Sigmoid colon (tissue), 7 donors: ENCODE data around the gene FGD1. TPM values are rescaled to one million over a fixed set of nuclear protein-coding genes. Genes with fewer than 3 reads are reported as not detected.

Experiments used
- DNase-seq: peaks from one replicate; pipeline ENCODE4 v3.0.0-alpha.2; 2019
- H3K27ac ChIP-seq, 4 donors: fragments of 200-600 bp; sonication (generic); one replicate each; pipeline ENCODE4 v1.5.1; 2016 to 2019; ENCODE audit warnings: mild to moderate bottlenecking in 1 of 4
- H3K27me3 ChIP-seq, 3 donors: fragments of 200-600 bp; sonication (generic); one replicate each; pipeline ENCODE4 v1.5.1; 2019; ENCODE audit warnings: mild to moderate bottlenecking in 1 of 3
- H3K36me3 ChIP-seq, 4 donors: fragments of 200-600 bp; sonication (generic); one replicate each; pipeline ENCODE4 v1.5.1; 2016 to 2019
- H3K4me1 ChIP-seq, 4 donors: fragments of 200-600 bp; sonication (generic); one replicate each; pipeline ENCODE4 v1.5.1; 2017 to 2019
- H3K4me3 ChIP-seq, 4 donors: fragments of 200-600 bp; sonication (generic); one replicate each; pipeline ENCODE4 v1.5.1; 2017 to 2019; ENCODE audit warnings: mild to moderate bottlenecking in 2 of 4, moderate library complexity in 1 of 4
- H3K9me3 ChIP-seq, 4 donors: fragments of 200-600 bp in 3 of 4; sonication (generic) in 3 of 4; one replicate each; pipeline versions ENCODE4 v1.5.1 to v1.6.1; 2013 to 2019
- CTCF ChIP-seq, 4 experiments: fragments of 450-650 bp in 3 of 4; fragments of 200-600 bp in 1 of 4; IDR thresholded peaks; one replicate each; pipeline ENCODE4 v1.5.1; 2016 to 2019; ENCODE audit warnings: antibody characterized with exemption in 4 of 4, mild to moderate bottlenecking in 3 of 4, moderate library complexity in 2 of 4
- EP300 ChIP-seq, 4 donors: sonication (generic); formaldehyde crosslinking; IDR thresholded peaks; one replicate each; pipeline ENCODE4 v1.6.1; 2017; ENCODE audit warnings: antibody characterized with exemption in 4 of 4
- POLR2A ChIP-seq, 2 donors: fragments of 450-650 bp; IDR thresholded peaks; one replicate each; pipeline ENCODE4 v1.6.1; 2016; ENCODE audit warnings: antibody characterized with exemption in 2 of 2, mild to moderate bottlenecking in 2 of 2, moderate library complexity in 2 of 2
- POLR2AphosphoS5 ChIP-seq, 4 donors: sonication (generic); formaldehyde crosslinking; IDR thresholded peaks; one replicate each; pipeline ENCODE4 v1.6.1; 2017; ENCODE audit warnings: antibody characterized with exemption in 4 of 4
- WGBS, 2 donors: extraction: QIAGEN DNeasy Blood & Tissue Kit; methylation state at CpG; one replicate each; pipeline ENCODE4 v1.1.7; 2013; 5-methylcytosine and 5-hydroxymethylcytosine counted together
- intact Hi-C: fragments of 100-400 bp; cut with DNase I; formaldehyde crosslinking; loops from one replicate; pipeline ENCODE4 v1.15.1; 2023
- polyA plus RNA-seq, 3 donors: library from polyadenylated mRNA; stranded (reverse); fragments of 200-250 nt; gene quantifications; one replicate each; pipeline ENCODE4 v1.2.3, GENCODE V29; 2013
- total RNA-seq, 4 donors: library from RNA; depleted of rRNA; stranded (reverse); fragments of >200 nt; gene quantifications; one replicate each; pipeline ENCODE4 v1.1.0, GENCODE V29; 2016
- donor health status: healthy with polysubstance abuse.
- donor health status: Bipolar disorder and iron deficiency.
- donor health status: healthy.

The FGD1 gene
- total and polyA plus RNA-seq, 7 donors: 0.60 to 9.7 (median 3.2) TPM

DNA sequence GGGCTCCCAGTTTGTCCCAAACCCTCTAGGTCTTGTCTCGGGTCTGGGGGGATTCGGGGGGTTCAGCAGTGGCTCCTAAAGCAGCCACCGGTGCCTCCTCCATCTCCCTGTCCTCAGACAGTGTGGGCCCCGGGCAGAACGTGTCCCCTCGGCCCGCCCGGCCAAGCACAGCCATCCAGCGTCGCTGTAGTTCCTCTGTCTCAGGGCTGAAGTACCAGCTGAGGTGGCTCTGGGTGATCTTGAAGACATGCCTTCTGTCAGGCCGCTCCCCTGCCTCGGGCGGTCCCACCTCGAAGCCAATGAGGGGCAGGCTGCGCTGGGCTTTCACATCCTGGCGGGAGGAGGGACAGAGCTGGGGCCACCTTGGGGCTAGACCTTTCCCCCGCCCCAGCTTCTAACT, 50.0 kb downstream of the FGD1 start:
- no peak for TF ChIP-seq EP300 (IDR thresholded peaks at IDR 0.05)
- no peak for TF ChIP-seq CTCF (IDR thresholded peaks at IDR 0.05)
- TF ChIP-seq POLR2A (IDR thresholded peaks at IDR 0.05): no peak
- TF ChIP-seq POLR2AphosphoS5 (IDR thresholded peaks at IDR 0.05): no peak
- intact Hi-C loops: loop anchor here (10.0 kb wide), 3 partner anchors 89 to 1269 kb away; partner anchors contain the start of genes APEX2, GNL3L and RRAGB
- no peak overlapping the region for H3K4me3 ChIP-seq
- H3K27ac ChIP-seq: no peak overlapping the region
- peaks cover 0 to 10% (median 8%) of the 10 kb centered on the region in 4 donors for H3K4me1 ChIP-seq
- no peaks in the 10 kb centered on the region for H3K27me3 ChIP-seq
- no peaks in the 10 kb centered on the region for H3K9me3 ChIP-seq
- no peak for DNase-seq
- 86 to 89% methylated on average over 17 of the region's 17 CpGs for WGBS, 2 donors
- peaks cover 0 to 19% (median 0%) of the 10 kb centered on the region in 4 donors for H3K36me3 ChIP-seq

DNA sequence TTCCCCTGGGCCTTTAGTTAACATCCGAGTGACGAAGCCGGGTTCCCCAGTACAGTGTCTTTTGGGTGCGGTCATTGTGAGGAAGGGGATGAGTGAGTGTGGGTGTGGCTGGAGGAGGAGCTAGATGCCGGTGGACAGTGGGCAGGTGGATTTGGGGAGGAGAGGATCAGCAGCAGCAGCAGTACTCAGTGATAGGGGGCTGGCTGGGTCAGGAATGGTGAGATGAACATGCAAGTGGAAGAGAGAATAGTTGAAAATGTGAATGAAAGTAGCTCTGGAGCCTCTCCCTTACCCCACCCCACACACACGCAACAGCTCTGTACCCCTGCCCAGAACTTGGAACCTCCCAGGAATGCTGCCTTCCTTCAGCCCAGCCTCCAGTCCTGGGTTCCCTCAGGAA, 51.3 kb downstream of the FGD1 start:
- WGBS, 2 donors: 81 to 86% methylated on average over 6 of the region's 6 CpGs
- Histone ChIP-seq H3K4me1 (peaks cover 0 to 12% (median 11%) of the 10 kb centered on the region in 4 donors), H3K27ac (no peak overlapping the region), H3K4me3 (no peak overlapping the region), H3K9me3 (no peaks in the 10 kb centered on the region), H3K36me3 (peaks cover 0 to 19% (median 0%) of the 10 kb centered on the region in 4 donors), H3K27me3 (no peaks in the 10 kb centered on the region)
- DNase-seq: no peak
- intact Hi-C loops: loop anchor here (5.0 to 10.0 kb wide), 6 partner anchors 53 to 1270 kb away; partner anchors contain the start of genes APEX2, FGD1, GNL3L and PHF8
- no peak for TF ChIP-seq CTCF (IDR thresholded peaks at IDR 0.05)
- no peak for TF ChIP-seq POLR2AphosphoS5 (IDR thresholded peaks at IDR 0.05)
- TF ChIP-seq EP300 (IDR thresholded peaks at IDR 0.05): no peak
- no peak for TF ChIP-seq POLR2A (IDR thresholded peaks at IDR 0.05)

DNA sequence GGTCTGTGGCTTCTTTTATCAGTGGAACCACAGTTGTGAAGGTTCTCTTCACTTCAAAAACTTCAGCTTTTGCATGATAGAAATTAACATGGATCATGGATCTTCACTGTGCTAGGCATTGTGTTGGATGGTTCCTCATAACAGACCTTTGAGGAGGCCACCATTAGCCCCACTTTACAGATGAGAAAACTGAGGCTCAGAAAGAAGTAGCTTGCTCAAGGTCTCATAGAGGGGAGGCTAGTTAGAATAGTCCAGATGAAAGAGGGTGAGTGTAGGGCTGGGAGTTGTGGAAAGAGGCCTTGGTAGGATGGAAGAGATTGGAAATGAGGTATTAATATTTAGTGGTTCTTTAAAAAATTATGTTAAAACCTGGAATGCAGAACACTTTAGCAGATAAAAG, 53.2 kb downstream of the FGD1 start:
- intact Hi-C loops: loop anchor here (5.0 to 10.0 kb wide), 6 partner anchors 55 to 1272 kb away; partner anchors contain the start of genes APEX2, FGD1, GNL3L and PHF8
- Histone ChIP-seq H3K4me3 (no peak overlapping the region), H3K9me3 (no peaks in the 10 kb centered on the region), H3K27ac (no peak overlapping the region), H3K36me3 (peaks cover 0 to 4% (median 0%) of the 10 kb centered on the region in 4 donors), H3K4me1 (peaks cover 0 to 12% (median 11%) of the 10 kb centered on the region in 4 donors), H3K27me3 (no peaks in the 10 kb centered on the region)
- no peak for DNase-seq
- TF ChIP-seq EP300 (IDR thresholded peaks at IDR 0.05): no peak

GRCh38 chrX:54439960-54440871, 55.8 kb downstream of the FGD1 start, which contains the start of gene TSR2:
Gene TSR2 (plus strand): TSS chrX:54440404. CDS start chrX:54440422, 18 bp downstream.
- peak within 1 kb of the TSS; percentile 49 to 78 (median 72) for H3K27ac ChIP-seq
- 1% methylated on average over 40 of the region's 40 CpGs for WGBS, 2 donors
- DNase-seq: peak; percentile 91
- peak within 1 kb of the TSS; percentile 74 to 87 (median 82) for H3K4me3 ChIP-seq
- H3K27me3 ChIP-seq: no peaks in the 10 kb centered on the region
- intact Hi-C loops: loop anchor here (2.0 to 10.0 kb wide), 7 partner anchors 57 to 1275 kb away; partner anchors contain the start of genes APEX2, FAM120C, FGD1 and GNL3L
- H3K4me1 ChIP-seq: peaks cover 0 to 12% (median 11%) of the 10 kb centered on the region in 4 donors
- H3K36me3 ChIP-seq: peaks cover 0 to 4% (median 0%) of the 10 kb centered on the region in 4 donors
- no peaks in the 10 kb centered on the region for H3K9me3 ChIP-seq
- TF ChIP-seq POLR2A (IDR thresholded peaks at IDR 0.05) (peak in 1 of 2 donors; percentile 36), POLR2AphosphoS5 (IDR thresholded peaks at IDR 0.05) (peak; percentile 68 to 88 (median 80)), CTCF (IDR thresholded peaks at IDR 0.05) (no peak), EP300 (IDR thresholded peaks at IDR 0.05) (no peak)

DNA sequence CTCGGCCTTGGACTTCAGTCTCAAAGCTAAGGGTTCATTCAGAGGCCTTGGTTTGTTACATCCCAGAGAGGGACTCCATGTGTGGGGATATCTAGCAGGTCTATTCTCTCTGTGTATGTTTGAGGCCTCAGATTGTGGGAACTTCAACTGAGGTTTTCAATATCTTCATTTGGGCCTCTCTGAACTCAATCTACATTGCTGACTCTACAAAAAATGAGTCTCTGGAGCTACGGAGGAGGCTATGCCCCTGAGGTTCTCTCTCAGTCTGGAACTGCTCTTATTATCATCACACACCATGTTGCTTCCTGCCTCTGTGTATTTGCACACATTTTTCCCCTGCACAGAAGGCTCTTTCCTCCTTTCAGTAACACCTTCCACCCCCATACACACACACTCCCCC, 60.9 kb downstream of the FGD1 start:
- intact Hi-C loops: no loop called here
- no peak for DNase-seq
- Histone ChIP-seq H3K36me3 (no peaks in the 10 kb centered on the region), H3K4me3 (no peak overlapping the region), H3K4me1 (no peaks in the 10 kb centered on the region), H3K9me3 (no peaks in the 10 kb centered on the region), H3K27ac (no peak overlapping the region), H3K27me3 (no peaks in the 10 kb centered on the region)
- 68 to 84% methylated on average over 2 of the region's 2 CpGs for WGBS, 2 donors
- no peak for TF ChIP-seq EP300 (IDR thresholded peaks at IDR 0.05)
- TF ChIP-seq CTCF (IDR thresholded peaks at IDR 0.05): no peak
- no peak for TF ChIP-seq POLR2A (IDR thresholded peaks at IDR 0.05)
- TF ChIP-seq POLR2AphosphoS5 (IDR thresholded peaks at IDR 0.05): no peak
